B cell (primary cell): Measurements from ENCODE around the gene KCNC3. TPM values are rescaled to one million over a fixed set of nuclear protein-coding genes. Genes with fewer than 3 reads are reported as not detected.

Experiments used
- ATAC-seq: fragments of 200-7000 bp; cut with Tn5 transposase; one replicate; pipeline ENCODE4 v1.10.0; 2021; ENCODE audit warnings: low read depth, mild to moderate bottlenecking, moderate number of reproducible peaks, moderate library complexity
- CTCF ChIA-PET: fragments of 350-600 bp; sonication (Branson Sonifier 250); formaldehyde crosslinking; loops from one replicate; lab custom pipeline; 2021; ENCODE audit warnings: antibody characterized with exemption, inconsistent platforms; lab: Charles Lee
- POLR2A ChIA-PET: fragments of 350-600 bp; sonication (Branson Sonifier 250); formaldehyde crosslinking; loops from one replicate; lab custom pipeline; 2021; ENCODE audit warnings: antibody characterized with exemption; lab: Charles Lee
- DNase-seq: peaks from one replicate; pipeline ENCODE4 v3.0.0; 2013
- H2AFZ ChIP-seq: 2 replicates; pipeline ENCODE4 v1.6.1; 2012; ENCODE audit warnings: mild to moderate bottlenecking, low read depth, low read length; ENCODE audit not compliant: insufficient read depth, poor library complexity, severe bottlenecking
- H3K27ac ChIP-seq, 2 donors: 1 replicate in 1 of 2; 2 replicates in 1 of 2; pipeline ENCODE4 v1.5.1; 2012 to 2013; ENCODE audit warnings: low read length in 2 of 2, mild to moderate bottlenecking in 2 of 2, moderate library complexity in 1 of 2
- H3K27me3 ChIP-seq, 4 experiments: fragments of 200-600 bp in 1 of 4; sonication (generic) in 1 of 4; replicated peaks in 1 of 4; 1 replicate in 2 of 4; 2 replicates in 2 of 4; pipeline versions ENCODE4 v1.6.1 to v1.7.0; 2013 to 2016; ENCODE audit warnings: low read length in 3 of 4, mild to moderate bottlenecking in 2 of 4, mixed read lengths in 1 of 4, moderate library complexity in 1 of 4; ENCODE audit not compliant: insufficient read depth in 4 of 4, control insufficient read depth in 3 of 4; ENCODE audit errors: control extremely low read depth in 1 of 4
- H3K36me3 ChIP-seq, 2 experiments: replicated peaks in 1 of 2; 1 replicate in 1 of 2; 2 replicates in 1 of 2; pipeline versions ENCODE4 v1.6.1 to v1.7.1; 2013; ENCODE audit warnings: low read length in 1 of 2; ENCODE audit not compliant: insufficient read depth in 2 of 2, control insufficient read depth in 1 of 2; ENCODE audit errors: control extremely low read depth in 1 of 2, extremely low read depth in 1 of 2
- H3K4me1 ChIP-seq, 2 donors: fragments of 200-600 bp in 1 of 2; sonication (generic) in 1 of 2; 1 replicate in 1 of 2; 2 replicates in 1 of 2; pipeline versions ENCODE4 v1.5.1 to v1.6.1; 2013 to 2017; ENCODE audit warnings: low read length in 2 of 2; ENCODE audit not compliant: control insufficient read depth in 2 of 2, insufficient read depth in 2 of 2
- H3K4me2 ChIP-seq: replicated peaks from 2 replicates; pipeline ENCODE3; 2012; ENCODE audit warnings: mild to moderate bottlenecking, low read depth, low read length; ENCODE audit not compliant: poor library complexity, severe bottlenecking
- H3K4me3 ChIP-seq, 5 experiments: fragments of 200-600 bp in 1 of 5; sonication (generic) in 1 of 5; 1 replicate in 3 of 5; 2 replicates in 2 of 5; pipeline versions ENCODE4 v1.5.1 to v1.7.0; 2011 to 2016; ENCODE audit warnings: low read length in 4 of 5, mild to moderate bottlenecking in 4 of 5, low read depth in 2 of 5, control low read depth in 1 of 5, moderate library complexity in 1 of 5; ENCODE audit not compliant: insufficient read depth in 1 of 5; ENCODE audit errors: control extremely low read depth in 1 of 5, extremely low read depth in 1 of 5
- H3K79me2 ChIP-seq: fragments of 200-600 bp; sonication (generic); one replicate; pipeline ENCODE4 v1.6.0; 2016; ENCODE audit warnings: low read length; ENCODE audit not compliant: control insufficient read depth, insufficient read depth
- H3K9ac ChIP-seq: fragments of 200-600 bp; sonication (generic); 2 replicates; pipeline ENCODE4 v1.6.1; 2017; ENCODE audit warnings: mild to moderate bottlenecking, low read length, moderate library complexity
- H3K9me3 ChIP-seq, 3 donors: one replicate each; pipeline versions ENCODE4 v1.6.1 to v1.7.1; 2013; ENCODE audit warnings: low read length in 2 of 3; ENCODE audit not compliant: control insufficient read depth in 2 of 3, insufficient read depth in 1 of 3; ENCODE audit errors: control extremely low read depth in 1 of 3
- H4K20me1 ChIP-seq: 2 replicates; pipeline ENCODE4 v1.6.0; 2012; ENCODE audit warnings: mild to moderate bottlenecking, low read length; ENCODE audit not compliant: insufficient read depth, control insufficient read depth, poor library complexity, severe bottlenecking
- H3K27ac Mint-ChIP-seq: one replicate; pipeline ENCODE4 v1.8.0; 2021; ENCODE audit warnings: mixed read lengths
- H3K27me3 Mint-ChIP-seq: one replicate; pipeline ENCODE4 v1.8.0; 2021; ENCODE audit warnings: mixed read lengths
- H3K4me1 Mint-ChIP-seq: one replicate; pipeline ENCODE4 v1.8.0; 2021; ENCODE audit warnings: mixed read lengths
- H3K4me3 Mint-ChIP-seq: one replicate; pipeline ENCODE4 v1.8.0; 2021; ENCODE audit warnings: mixed read lengths
- H3K9me3 Mint-ChIP-seq: one replicate; pipeline ENCODE4 v1.8.0; 2022; ENCODE audit warnings: mixed read lengths; ENCODE audit not compliant: insufficient read depth
- CTCF ChIP-seq: fragments of 200-600 bp; IDR thresholded peaks from one replicate; pipeline ENCODE4 v1.8.0; 2022; ENCODE audit warnings: antibody characterized with exemption, mild to moderate bottlenecking
- EZH2 ChIP-seq: IDR thresholded peaks from 2 replicates; pipeline ENCODE4 v1.6.1; 2012; ENCODE audit warnings: borderline replicate concordance, low read depth, mild to moderate bottlenecking, moderate library complexity, low read length; ENCODE audit not compliant: insufficient read depth, poor library complexity, severe bottlenecking
- WGBS: methylation state at CpG from one replicate; pipeline ENCODE4 v1.1.5; 2013; ENCODE audit warnings: missing lambda C conversion rate; ENCODE audit not compliant: insufficient coverage; 5-methylcytosine and 5-hydroxymethylcytosine counted together
- intact Hi-C: fragments of 100-400 bp; cut with micrococcal nuclease; formaldehyde crosslinking; loops from one replicate; pipeline ENCODE4 v1.10.0; 2022
- polyA plus RNA-seq: library from polyadenylated mRNA; depleted of rRNA; stranded (reverse); fragments of >200 nt; gene quantifications from 2 replicates; pipeline ENCODE4 v1.2.3, GENCODE V29; 2012
- total RNA-seq, 2 donors: library from RNA; stranded (reverse); fragments of 120-200 nt in 1 of 2; gene quantifications; 1 replicate in 1 of 2; 2 replicates in 1 of 2; pipeline versions ENCODE4 v1.2.3 to v1.2.4, GENCODE V29; 2013 to 2022

Gene KCNC3
- total and polyA plus RNA-seq, 2 donors (not counting 1 experiment from before 2014, with no cell fraction given): 12.3 to 23.0 TPM

DNA sequence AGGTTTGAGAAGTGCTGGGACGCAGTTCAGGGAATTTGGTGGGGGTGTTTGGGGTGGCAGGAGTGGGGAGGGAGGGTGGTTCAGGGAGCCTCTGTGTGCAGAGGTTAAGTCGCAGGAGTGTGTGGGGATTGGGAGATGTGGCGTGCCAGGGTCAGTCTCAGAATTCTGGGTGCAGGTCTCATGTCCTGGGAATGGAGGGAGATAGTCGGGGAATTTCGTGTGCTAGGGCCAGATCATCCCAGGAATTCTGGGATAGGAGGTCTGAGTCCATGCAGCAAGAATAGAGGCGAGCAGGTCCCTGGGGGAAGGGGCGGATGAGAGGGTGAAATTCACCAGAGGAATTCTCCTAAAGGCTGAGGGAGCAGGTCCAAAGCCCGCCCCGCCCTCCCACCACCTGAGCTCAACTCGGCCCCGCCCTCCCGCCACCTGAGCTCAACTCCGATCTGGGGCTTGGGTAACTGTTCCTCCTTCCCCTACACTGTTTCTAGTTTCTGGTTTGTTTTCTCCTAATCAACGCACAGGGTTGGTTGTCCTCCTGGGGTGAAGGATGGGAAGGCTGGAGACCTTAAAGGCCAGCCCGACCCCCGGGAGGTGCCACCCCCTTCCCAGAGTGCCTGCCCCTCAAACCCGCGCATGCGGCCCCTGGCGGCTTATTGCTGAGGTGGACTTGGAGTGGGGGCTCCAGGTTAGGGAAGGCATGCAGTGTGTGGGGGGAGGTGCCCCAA lies 15.2 kb downstream of the KCNC3 start:
- H3K4me3 ChIP-seq: no peak overlapping the region
- 6% methylated on average over 5 of the region's 20 CpGs for WGBS
- no peaks in the 10 kb centered on the region for H3K79me2 ChIP-seq
- H3K27me3 ChIP-seq: peaks cover 0 to 67% (median 44%) of the 10 kb centered on the region in 4 experiments
- no peak overlapping the region for H3K9ac ChIP-seq
- POLR2A ChIA-PET: interaction anchor here (0.6 kb wide), 1 partner anchor 118 kb away, joined by 6 read pairs; no protein-coding TSS in a partner anchor
- CTCF ChIA-PET: no interaction called here
- no peaks in the 10 kb centered on the region for H3K36me3 ChIP-seq
- intact Hi-C loops: no loop called here
- H2AFZ ChIP-seq: no peak overlapping the region
- H4K20me1 ChIP-seq: no peaks in the 10 kb centered on the region
- TF ChIP-seq CTCF (no peak), EZH2 (peak; percentile 55)
- Mint-ChIP-seq H3K9me3 (no peaks in the 10 kb centered on the region), H3K27ac (no peak overlapping the region), H3K27me3 (peaks cover 52% of the 10 kb centered on the region), H3K4me3 (no peak overlapping the region), H3K4me1 (peaks cover 27% of the 10 kb centered on the region)
- H3K9me3 ChIP-seq: peaks cover 0 to 33% (median 2%) of the 10 kb centered on the region in 3 donors
- H3K4me2 ChIP-seq: no peak overlapping the region
- no peak for DNase-seq
- peaks cover 24 to 38% of the 10 kb centered on the region in 2 donors for H3K4me1 ChIP-seq
- no peak for ATAC-seq
- no peak overlapping the region for H3K27ac ChIP-seq
